Hepatocyte (in vitro differentiated cells): ENCODE measurements around the gene SHROOM3. TPM values are rescaled to one million over a fixed set of nuclear protein-coding genes. Genes with fewer than 3 reads are reported as not detected.

ENCODE experiments used
- DNase-seq: peaks from one replicate; pipeline ENCODE4 v3.0.0-alpha.2; 2016; ENCODE audit warnings: low spot score
- H2AFZ ChIP-seq: fragments of 200-600 bp; sonication (generic); 2 replicates; pipeline ENCODE4 v1.6.0; 2016; ENCODE audit warnings: antibody characterized with exemption, mild to moderate bottlenecking
- H3K27ac ChIP-seq: fragments of 200-600 bp; sonication (generic); 2 replicates; pipeline ENCODE4 v1.5.1; 2016; ENCODE audit warnings: mild to moderate bottlenecking
- H3K27me3 ChIP-seq: fragments of 200-600 bp; sonication (generic); 2 replicates; pipeline ENCODE4 v1.6.1; 2016
- H3K36me3 ChIP-seq: fragments of 200-600 bp; sonication (generic); replicated peaks from 2 replicates; pipeline ENCODE4 v1.5.1; 2016; ENCODE audit warnings: low read depth; ENCODE audit not compliant: insufficient read depth
- H3K4me1 ChIP-seq: fragments of 200-600 bp; sonication (generic); 2 replicates; pipeline ENCODE4 v1.5.1; 2016; ENCODE audit warnings: mild to moderate bottlenecking, moderate library complexity; ENCODE audit not compliant: insufficient read depth
- H3K4me2 ChIP-seq: fragments of 200-600 bp; sonication (generic); 2 replicates; pipeline ENCODE4 v1.6.0; 2016
- H3K4me3 ChIP-seq: fragments of 200-600 bp; sonication (generic); 2 replicates; pipeline ENCODE4 v1.5.1; 2016; ENCODE audit warnings: mild to moderate bottlenecking
- H3K79me2 ChIP-seq: fragments of 200-600 bp; sonication (generic); 2 replicates; pipeline ENCODE4 v1.6.0; 2017; ENCODE audit warnings: mild to moderate bottlenecking
- H3K9me2 ChIP-seq: fragments of 200-600 bp; sonication (generic); replicated peaks from 2 replicates; pipeline ENCODE4 v1.6.0; 2017; ENCODE audit warnings: mild to moderate bottlenecking; ENCODE audit not compliant: insufficient read depth
- H3K9me3 ChIP-seq: fragments of 200-600 bp; sonication (generic); 2 replicates; pipeline ENCODE4 v1.5.1; 2016; ENCODE audit warnings: low read depth, mild to moderate bottlenecking
- H4K20me1 ChIP-seq: fragments of 200-600 bp; sonication (generic); 2 replicates; pipeline ENCODE4 v1.6.0; 2016; ENCODE audit warnings: mild to moderate bottlenecking; ENCODE audit not compliant: insufficient read depth, poor library complexity, severe bottlenecking
- EZH2 ChIP-seq: fragments of 200-600 bp; sonication (generic); IDR thresholded peaks from 2 replicates; pipeline ENCODE4 v1.6.1; 2016; ENCODE audit warnings: antibody characterized with exemption, mild to moderate bottlenecking, borderline replicate concordance
- EZH2phosphoT487 ChIP-seq: fragments of 200-600 bp; sonication (generic); IDR thresholded peaks from one replicate; pipeline ENCODE4 v1.6.1; 2018; ENCODE audit warnings: antibody characterized with exemption, mild to moderate bottlenecking, low read depth, moderate library complexity; ENCODE audit not compliant: unreplicated experiment, severe bottlenecking
- WGBS: methylation state at CpG from one replicate; pipeline ENCODE4 v1.1.6; 2016; ENCODE audit warnings: low lambda C conversion rate; ENCODE audit errors: missing lambda C conversion rate; 5-methylcytosine and 5-hydroxymethylcytosine counted together
- polyA plus RNA-seq: library from polyadenylated mRNA; unstranded; fragments of >200 nt; fragmentation: Nextera tagmentation; extraction: Ambion mirVana; gene quantifications from 2 replicates; pipeline ENCODE4 v1.2.1, GENCODE V29; 2016
- total RNA-seq: library from RNA; depleted of rRNA; stranded (reverse); fragments of >200 nt; gene quantifications from 2 replicates; pipeline ENCODE4 v1.2.3, GENCODE V29; 2014
- TF ChIP-seq, protein P1 (sequence below): fragments of 200-600 bp; sonication (generic); IDR thresholded peaks from 2 replicates; pipeline ENCODE4 v1.5.1; 2016; ENCODE audit warnings: antibody characterized with exemption, mild to moderate bottlenecking; ENCODE audit not compliant: poor library complexity

The SHROOM3 gene
- total and polyA plus RNA-seq, 2 experiments from 2014 or later, result 35.0 to 63.1 TPM

DNA sequence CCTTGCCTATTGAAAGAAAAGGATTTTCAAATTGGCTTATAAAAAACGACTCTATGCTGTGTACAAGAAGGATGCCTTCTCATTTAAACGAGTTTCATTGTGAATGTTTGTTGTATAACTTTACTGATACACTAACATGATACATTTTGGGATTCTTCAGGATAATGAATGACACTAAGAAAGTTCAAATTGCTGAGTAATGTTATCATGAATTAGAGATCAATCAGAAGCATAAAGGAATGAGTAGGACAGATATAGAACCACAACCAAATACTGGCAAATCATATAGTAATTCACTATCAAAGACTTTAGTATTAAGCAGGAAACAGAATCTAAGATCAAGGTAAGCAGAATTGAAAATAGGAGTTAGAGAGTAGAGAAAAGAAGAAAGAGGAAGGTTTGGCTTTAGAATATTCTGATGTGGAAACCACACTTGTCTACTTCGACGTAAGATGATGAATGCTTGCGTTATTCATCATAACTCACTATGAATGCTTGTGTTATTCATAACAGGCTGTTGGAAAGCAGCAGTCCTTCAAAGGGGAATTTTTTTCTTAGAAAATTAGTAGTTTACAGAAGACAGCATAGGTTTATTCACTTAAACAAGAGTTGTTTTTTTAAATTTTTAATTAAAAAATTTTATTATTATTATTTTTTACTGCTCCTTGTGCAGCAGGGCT lies 27.4 kb upstream of the SHROOM3 start:
- H3K27ac ChIP-seq, result no peak overlapping the region
- no peak overlapping the region for H3K4me3 ChIP-seq
- TF ChIP-seq EZH2 (no peak), EZH2phosphoT487 (no peak)
- TF ChIP-seq, protein P1, sequence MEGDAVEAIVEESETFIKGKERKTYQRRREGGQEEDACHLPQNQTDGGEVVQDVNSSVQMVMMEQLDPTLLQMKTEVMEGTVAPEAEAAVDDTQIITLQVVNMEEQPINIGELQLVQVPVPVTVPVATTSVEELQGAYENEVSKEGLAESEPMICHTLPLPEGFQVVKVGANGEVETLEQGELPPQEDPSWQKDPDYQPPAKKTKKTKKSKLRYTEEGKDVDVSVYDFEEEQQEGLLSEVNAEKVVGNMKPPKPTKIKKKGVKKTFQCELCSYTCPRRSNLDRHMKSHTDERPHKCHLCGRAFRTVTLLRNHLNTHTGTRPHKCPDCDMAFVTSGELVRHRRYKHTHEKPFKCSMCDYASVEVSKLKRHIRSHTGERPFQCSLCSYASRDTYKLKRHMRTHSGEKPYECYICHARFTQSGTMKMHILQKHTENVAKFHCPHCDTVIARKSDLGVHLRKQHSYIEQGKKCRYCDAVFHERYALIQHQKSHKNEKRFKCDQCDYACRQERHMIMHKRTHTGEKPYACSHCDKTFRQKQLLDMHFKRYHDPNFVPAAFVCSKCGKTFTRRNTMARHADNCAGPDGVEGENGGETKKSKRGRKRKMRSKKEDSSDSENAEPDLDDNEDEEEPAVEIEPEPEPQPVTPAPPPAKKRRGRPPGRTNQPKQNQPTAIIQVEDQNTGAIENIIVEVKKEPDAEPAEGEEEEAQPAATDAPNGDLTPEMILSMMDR, result no peak
- no peaks in the 10 kb centered on the region for H4K20me1 ChIP-seq
- no peak for DNase-seq
- no peaks in the 10 kb centered on the region for H3K9me2 ChIP-seq
- no peak overlapping the region for H2AFZ ChIP-seq
- no peaks in the 10 kb centered on the region for H3K27me3 ChIP-seq
- peaks cover 7% of the 10 kb centered on the region for H3K4me1 ChIP-seq
- no peak overlapping the region for H3K4me2 ChIP-seq
- no peaks in the 10 kb centered on the region for H3K36me3 ChIP-seq
- 84% methylated on average over 5 of the region's 5 CpGs for WGBS
- no peaks in the 10 kb centered on the region for H3K9me3 ChIP-seq
- no peaks in the 10 kb centered on the region for H3K79me2 ChIP-seq

DNA sequence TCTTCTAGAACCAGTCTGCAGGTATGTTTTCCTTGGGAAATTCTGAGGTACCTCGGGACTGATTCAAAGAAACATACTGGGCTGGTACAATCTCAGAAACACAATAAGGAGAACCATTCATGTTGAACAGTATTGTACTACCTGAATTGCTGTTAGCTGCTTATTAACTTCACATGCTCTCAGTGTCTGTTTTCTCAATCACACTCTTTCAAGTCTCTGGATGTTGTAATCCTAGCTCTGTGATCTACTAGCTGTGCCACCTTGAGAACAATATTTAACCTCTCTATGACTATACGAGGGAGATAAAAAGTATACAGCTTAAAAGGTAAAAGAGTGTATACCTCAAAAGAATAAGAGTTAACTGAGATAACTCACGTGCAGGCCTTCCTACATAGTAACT lies 24.4 kb upstream of the SHROOM3 start:
- no peak for DNase-seq
- Histone ChIP-seq H3K27me3 (no peaks in the 10 kb centered on the region), H3K4me3 (no peak overlapping the region), H3K27ac (peak overlapping the region; percentile 23), H3K79me2 (no peaks in the 10 kb centered on the region), H3K9me3 (no peaks in the 10 kb centered on the region), H2AFZ (no peak overlapping the region), H3K9me2 (no peaks in the 10 kb centered on the region), H3K4me2 (no peak overlapping the region), H4K20me1 (no peaks in the 10 kb centered on the region), H3K36me3 (no peaks in the 10 kb centered on the region), H3K4me1 (peaks cover 7% of the 10 kb centered on the region)
- 59% methylated on average over 3 of the region's 3 CpGs for WGBS
- TF ChIP-seq EZH2phosphoT487 (no peak), EZH2 (no peak)
- TF ChIP-seq, protein P1, result no peak

DNA sequence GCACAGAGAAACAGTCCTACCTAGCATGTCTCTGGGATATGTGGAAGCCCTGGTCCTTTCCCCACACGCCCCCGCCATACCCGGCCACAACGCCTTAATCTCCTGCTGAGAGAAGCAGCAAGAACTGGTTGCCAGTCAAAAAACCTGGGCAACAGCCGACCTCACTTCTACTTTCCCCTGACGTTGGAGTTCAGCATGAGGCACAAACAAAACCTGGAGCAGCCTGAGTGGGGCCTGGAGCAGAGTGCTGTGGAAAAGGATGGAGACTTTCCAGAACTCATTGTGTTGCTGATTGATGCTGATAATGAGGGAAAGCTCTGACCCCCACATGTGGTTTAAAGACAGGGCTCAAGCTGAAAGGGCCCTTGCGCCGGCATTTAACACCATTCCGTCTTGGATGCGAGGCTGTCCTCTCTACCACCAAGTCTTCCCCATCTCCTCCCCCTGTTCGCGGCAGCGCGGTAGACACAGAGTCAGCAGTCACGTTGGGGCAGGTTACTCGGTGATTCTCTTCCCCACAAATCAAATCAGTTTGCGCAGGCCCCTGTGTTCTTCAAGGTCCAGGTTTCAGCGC lies 14.8 kb upstream of the SHROOM3 start:
- no peaks in the 10 kb centered on the region for H4K20me1 ChIP-seq
- no peak for TF ChIP-seq EZH2
- no peak for TF ChIP-seq EZH2phosphoT487
- TF ChIP-seq, protein P1, result no peak
- no peaks in the 10 kb centered on the region for H3K27me3 ChIP-seq
- H3K79me2 ChIP-seq, result no peaks in the 10 kb centered on the region
- H3K9me3 ChIP-seq, result no peaks in the 10 kb centered on the region
- no peaks in the 10 kb centered on the region for H3K4me1 ChIP-seq
- H3K9me2 ChIP-seq, result no peaks in the 10 kb centered on the region
- no peak for DNase-seq
- no peak overlapping the region for H3K27ac ChIP-seq
- H3K36me3 ChIP-seq, result no peaks in the 10 kb centered on the region
- no peak overlapping the region for H2AFZ ChIP-seq
- no peak overlapping the region for H3K4me3 ChIP-seq
- no peak overlapping the region for H3K4me2 ChIP-seq
- 88% methylated on average over 18 of the region's 18 CpGs for WGBS
